Measurements from ENCODE around the gene ZFAND4.

GRCh38 chr10:45581216-45581549, 91.4 kb downstream of the ZFAND4 start:
- TF ChIP-seq, protein P1, sequence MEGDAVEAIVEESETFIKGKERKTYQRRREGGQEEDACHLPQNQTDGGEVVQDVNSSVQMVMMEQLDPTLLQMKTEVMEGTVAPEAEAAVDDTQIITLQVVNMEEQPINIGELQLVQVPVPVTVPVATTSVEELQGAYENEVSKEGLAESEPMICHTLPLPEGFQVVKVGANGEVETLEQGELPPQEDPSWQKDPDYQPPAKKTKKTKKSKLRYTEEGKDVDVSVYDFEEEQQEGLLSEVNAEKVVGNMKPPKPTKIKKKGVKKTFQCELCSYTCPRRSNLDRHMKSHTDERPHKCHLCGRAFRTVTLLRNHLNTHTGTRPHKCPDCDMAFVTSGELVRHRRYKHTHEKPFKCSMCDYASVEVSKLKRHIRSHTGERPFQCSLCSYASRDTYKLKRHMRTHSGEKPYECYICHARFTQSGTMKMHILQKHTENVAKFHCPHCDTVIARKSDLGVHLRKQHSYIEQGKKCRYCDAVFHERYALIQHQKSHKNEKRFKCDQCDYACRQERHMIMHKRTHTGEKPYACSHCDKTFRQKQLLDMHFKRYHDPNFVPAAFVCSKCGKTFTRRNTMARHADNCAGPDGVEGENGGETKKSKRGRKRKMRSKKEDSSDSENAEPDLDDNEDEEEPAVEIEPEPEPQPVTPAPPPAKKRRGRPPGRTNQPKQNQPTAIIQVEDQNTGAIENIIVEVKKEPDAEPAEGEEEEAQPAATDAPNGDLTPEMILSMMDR (IDR thresholded peaks at IDR 0.05; ENCODE audit: extremely low read depth in 1 of 2, insufficient read depth in 1 of 2, low read depth in 1 of 2, low read length in 2 of 2) = no peak
- no peak for TF ChIP-seq POLR2AphosphoS5 (IDR thresholded peaks at IDR 0.05; ENCODE audit: insufficient read depth, low read depth, low read length)
- TF ChIP-seq EZH2 (IDR thresholded peaks at IDR 0.05; ENCODE audit: borderline replicate concordance, low read depth, low read length, severe bottlenecking) = no peak
- TF ChIP-seq POLR2A (IDR thresholded peaks at IDR 0.05; ENCODE audit: low read depth, low read length) = no peak
